ENCODE data around the gene GRK7. TPM values are rescaled to one million over a fixed set of nuclear protein-coding genes. Genes with fewer than 3 reads are reported as not detected.

Gene GRK7
- total RNA-seq, 1 experiment from 2014 or later = not detected

DNA sequence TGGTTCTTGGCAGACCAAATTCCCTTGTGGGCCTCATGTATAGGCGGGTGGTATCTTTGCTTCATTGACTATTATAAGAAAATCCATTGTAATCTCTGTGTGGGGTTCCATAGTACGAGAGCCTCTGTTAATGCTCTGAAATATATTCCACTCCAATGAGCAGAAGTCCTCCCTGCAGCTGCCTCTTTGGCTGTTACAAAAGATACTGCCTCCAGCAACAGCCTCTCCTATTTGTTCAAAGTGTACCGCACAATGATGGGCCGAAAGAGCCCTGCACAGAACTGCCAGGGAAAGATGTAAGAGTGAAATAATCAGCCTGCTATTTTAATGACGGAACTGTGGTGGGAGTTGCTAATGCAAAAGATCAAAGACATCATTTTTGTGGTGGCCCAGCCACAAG is 48.9 kb downstream of the GRK7 start:
- no peak overlapping the region for H3K4me3 ChIP-seq (ENCODE audit: low read depth, low read length, poor library complexity, severe bottlenecking)
- DNase-seq (ENCODE audit: low spot score) = peak; percentile 81
- TF ChIP-seq EZH2 (IDR thresholded peaks at IDR 0.05; ENCODE audit: borderline replicate concordance, low read depth, low read length, poor library complexity, severe bottlenecking) = no peak
- CTCF ChIA-PET = no interaction called here
- POLR2A ChIA-PET (ENCODE audit: low non-redundant PET) = no interaction called here
- H3K27me3 ChIP-seq (replicated peaks; ENCODE audit: insufficient read depth, low read depth, low read length, poor library complexity) = peaks cover 3% of the 10 kb centered on the region
- H3K4me1 ChIP-seq (ENCODE audit: insufficient read depth, low read length, poor library complexity, severe bottlenecking) = peaks cover 13% of the 10 kb centered on the region
- H3K27ac ChIP-seq (ENCODE audit: low read depth, low read length, poor library complexity, severe bottlenecking) = no peak overlapping the region
- H3K36me3 ChIP-seq (ENCODE audit: insufficient read depth, low read length, poor library complexity, severe bottlenecking) = no peaks in the 10 kb centered on the region
- intact Hi-C loops (cut with micrococcal nuclease; ENCODE audit: unreplicated experiment) = no loop called here
- H3K9me3 ChIP-seq (ENCODE audit: low read depth, low read length, poor library complexity, severe bottlenecking) = no peaks in the 10 kb centered on the region
- no TSS peak for BruUV-seq (replicated peaks)

GRCh38 chr3:141812586-141812985 is 49.4 kb downstream of the GRK7 start:
- Histone ChIP-seq H3K4me3 (ENCODE audit: low read depth, low read length, poor library complexity, severe bottlenecking) (no peak overlapping the region), H3K27me3 (replicated peaks; ENCODE audit: insufficient read depth, low read depth, low read length, poor library complexity) (peaks cover 8% of the 10 kb centered on the region), H3K27ac (ENCODE audit: low read depth, low read length, poor library complexity, severe bottlenecking) (no peak overlapping the region), H3K9me3 (ENCODE audit: low read depth, low read length, poor library complexity, severe bottlenecking) (no peaks in the 10 kb centered on the region), H3K4me1 (ENCODE audit: insufficient read depth, low read length, poor library complexity, severe bottlenecking) (peaks cover 13% of the 10 kb centered on the region), H3K36me3 (ENCODE audit: insufficient read depth, low read length, poor library complexity, severe bottlenecking) (no peaks in the 10 kb centered on the region)
- TF ChIP-seq, protein P1, sequence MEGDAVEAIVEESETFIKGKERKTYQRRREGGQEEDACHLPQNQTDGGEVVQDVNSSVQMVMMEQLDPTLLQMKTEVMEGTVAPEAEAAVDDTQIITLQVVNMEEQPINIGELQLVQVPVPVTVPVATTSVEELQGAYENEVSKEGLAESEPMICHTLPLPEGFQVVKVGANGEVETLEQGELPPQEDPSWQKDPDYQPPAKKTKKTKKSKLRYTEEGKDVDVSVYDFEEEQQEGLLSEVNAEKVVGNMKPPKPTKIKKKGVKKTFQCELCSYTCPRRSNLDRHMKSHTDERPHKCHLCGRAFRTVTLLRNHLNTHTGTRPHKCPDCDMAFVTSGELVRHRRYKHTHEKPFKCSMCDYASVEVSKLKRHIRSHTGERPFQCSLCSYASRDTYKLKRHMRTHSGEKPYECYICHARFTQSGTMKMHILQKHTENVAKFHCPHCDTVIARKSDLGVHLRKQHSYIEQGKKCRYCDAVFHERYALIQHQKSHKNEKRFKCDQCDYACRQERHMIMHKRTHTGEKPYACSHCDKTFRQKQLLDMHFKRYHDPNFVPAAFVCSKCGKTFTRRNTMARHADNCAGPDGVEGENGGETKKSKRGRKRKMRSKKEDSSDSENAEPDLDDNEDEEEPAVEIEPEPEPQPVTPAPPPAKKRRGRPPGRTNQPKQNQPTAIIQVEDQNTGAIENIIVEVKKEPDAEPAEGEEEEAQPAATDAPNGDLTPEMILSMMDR (conservative IDR thresholded peaks at IDR 0.05; ENCODE audit: low read depth, low read length) = no peak
- no peak for TF ChIP-seq EZH2 (IDR thresholded peaks at IDR 0.05; ENCODE audit: borderline replicate concordance, low read depth, low read length, poor library complexity, severe bottlenecking)
- DNase-seq (ENCODE audit: low spot score) = no peak
- ChIA-PET POLR2A (ENCODE audit: low non-redundant PET) (no interaction called here), CTCF (no interaction called here)
- intact Hi-C loops (cut with micrococcal nuclease; ENCODE audit: unreplicated experiment) = no loop called here
- no TSS peak for BruUV-seq (replicated peaks)

Other genes starting within 250 kb of the GRK7 start
- 109 and 123 TPM in 2 replicates for gene RNF7, start 25.1 kb upstream of the GRK7 start, total RNA-seq (2021)
- 130 and 167 TPM in 2 replicates for gene ATP1B3, start 113.2 kb downstream of the GRK7 start, total RNA-seq (2021)